CD4-positive, CD25-positive, alpha-beta regulatory T cell (primary cell): ENCODE results near the gene PDZD8. TPM values are rescaled to one million over a fixed set of nuclear protein-coding genes. Genes with fewer than 3 reads are reported as not detected.
"Not testable (repeated sequence)": the region's sequence is repeated elsewhere in the genome, so short reads cannot be mapped to it uniquely, and the experiment has no call there.

Source experiments
- ATAC-seq, 2 donors: fragments of 150-1000 bp; cut with Tn5 transposase; one replicate each; pipeline ENCODE4 v1.10.0; 2021; ENCODE audit warnings: low read depth in 2 of 2, moderate number of reproducible peaks in 2 of 2, moderate library complexity in 1 of 2
- DNase-seq, 3 donors: peaks; one replicate each; pipeline versions ENCODE4 v3.0.0 to v3.0.0-alpha.2; 2012 to 2022; ENCODE audit warnings: mixed read lengths in 1 of 3
- H3K27ac ChIP-seq: one replicate; pipeline ENCODE4 v1.7.0; 2013; ENCODE audit warnings: mild to moderate bottlenecking, low read length; ENCODE audit not compliant: insufficient read depth, poor library complexity, severe bottlenecking
- H3K27me3 ChIP-seq: one replicate; pipeline ENCODE4 v1.7.0; 2013; ENCODE audit warnings: low read length; ENCODE audit not compliant: control insufficient read depth, insufficient read depth
- H3K36me3 ChIP-seq: one replicate; pipeline ENCODE4 v1.7.0; 2013; ENCODE audit warnings: mild to moderate bottlenecking, low read length, moderate library complexity; ENCODE audit not compliant: control insufficient read depth, insufficient read depth
- H3K4me1 ChIP-seq: 2 replicates; pipeline ENCODE4 v1.7.0; 2013; ENCODE audit warnings: mild to moderate bottlenecking, low read length; ENCODE audit not compliant: insufficient read depth, control insufficient read depth, poor library complexity, severe bottlenecking
- H3K4me3 ChIP-seq: one replicate; pipeline ENCODE4 v1.7.0; 2013; ENCODE audit warnings: low read depth, mild to moderate bottlenecking, low read length, moderate library complexity
- H3K9me3 ChIP-seq, 2 experiments: 1 replicate in 1 of 2; 2 replicates in 1 of 2; pipeline ENCODE4 v1.7.0; 2013; ENCODE audit warnings: low read length in 2 of 2, mild to moderate bottlenecking in 1 of 2, moderate library complexity in 1 of 2; ENCODE audit not compliant: control insufficient read depth in 2 of 2
- H3K27ac Mint-ChIP-seq, 3 donors: one replicate each; pipeline ENCODE4 v1.8.0; 2020 to 2022; ENCODE audit warnings: mild to moderate bottlenecking in 3 of 3, mixed read lengths in 3 of 3, moderate library complexity in 2 of 3
- H3K27me3 Mint-ChIP-seq: one replicate; pipeline ENCODE4 v1.8.0; 2022; ENCODE audit warnings: mild to moderate bottlenecking, mixed read lengths
- H3K36me3 Mint-ChIP-seq: one replicate; pipeline ENCODE4 v1.8.0; 2020; ENCODE audit warnings: mixed read lengths
- H3K4me1 Mint-ChIP-seq, 4 donors: one replicate each; pipeline ENCODE4 v1.8.0; 2020 to 2022; ENCODE audit warnings: mixed read lengths in 4 of 4, mild to moderate bottlenecking in 1 of 4
- H3K4me3 Mint-ChIP-seq, 4 donors: one replicate each; pipeline ENCODE4 v1.8.0; 2020 to 2022; ENCODE audit warnings: mild to moderate bottlenecking in 4 of 4, mixed read lengths in 4 of 4, moderate library complexity in 3 of 4
- H3K9me3 Mint-ChIP-seq, 7 donors: one replicate each; pipeline ENCODE4 v1.8.0; 2020 to 2022; ENCODE audit warnings: mixed read lengths in 7 of 7, mild to moderate bottlenecking in 3 of 7, moderate library complexity in 2 of 7
- polyA plus RNA-seq, 4 donors: library from polyadenylated mRNA; unstranded; fragments of 300-500 nt; fragmentation: Illumina TruSeq; gene quantifications; one replicate each; pipeline ENCODE4 v1.2.3, GENCODE V29; 2021
- total RNA-seq: library from RNA; stranded (reverse); gene quantifications from one replicate; pipeline ENCODE4 v1.2.3, GENCODE V29; 2022

PDZD8 gene
- total and polyA plus RNA-seq, 5 donors from 2014 or later = 3.1 to 30.4 (median 8.4) TPM

DNA sequence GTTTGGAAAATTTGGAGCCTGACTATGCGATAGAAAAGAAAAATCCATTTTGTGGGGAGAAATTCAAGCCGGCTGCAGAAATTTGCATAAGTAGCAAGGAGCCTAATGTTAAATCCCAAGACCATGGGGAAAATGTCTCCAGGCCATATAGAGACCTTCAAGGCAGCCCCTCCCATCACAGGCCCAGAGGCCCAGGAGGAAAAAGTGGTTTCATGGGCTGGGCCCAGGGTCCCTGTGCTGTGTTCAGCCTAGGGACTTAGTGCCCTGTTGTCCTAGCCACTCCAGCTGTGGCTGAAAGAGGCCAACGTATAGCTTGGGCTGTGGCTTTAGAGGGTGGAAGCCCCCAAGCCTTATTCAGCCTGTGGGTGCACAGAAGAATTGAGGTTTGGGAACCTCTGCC lies 71.8 kb downstream of the PDZD8 start:
- peaks cover 24% of the 10 kb centered on the region for H3K36me3 Mint-ChIP-seq
- H3K9me3 ChIP-seq, H3K4me1 Mint-ChIP-seq, H3K27me3 Mint-ChIP-seq, H3K27me3 ChIP-seq, ATAC-seq, H3K36me3 ChIP-seq, H3K4me3 Mint-ChIP-seq, H3K4me3 ChIP-seq, DNase-seq, H3K4me1 ChIP-seq, H3K27ac Mint-ChIP-seq, H3K27ac ChIP-seq: not testable (repeated sequence)
- peaks cover 0 to 13% (median 3%) of the 10 kb centered on the region in 7 donors for H3K9me3 Mint-ChIP-seq

DNA sequence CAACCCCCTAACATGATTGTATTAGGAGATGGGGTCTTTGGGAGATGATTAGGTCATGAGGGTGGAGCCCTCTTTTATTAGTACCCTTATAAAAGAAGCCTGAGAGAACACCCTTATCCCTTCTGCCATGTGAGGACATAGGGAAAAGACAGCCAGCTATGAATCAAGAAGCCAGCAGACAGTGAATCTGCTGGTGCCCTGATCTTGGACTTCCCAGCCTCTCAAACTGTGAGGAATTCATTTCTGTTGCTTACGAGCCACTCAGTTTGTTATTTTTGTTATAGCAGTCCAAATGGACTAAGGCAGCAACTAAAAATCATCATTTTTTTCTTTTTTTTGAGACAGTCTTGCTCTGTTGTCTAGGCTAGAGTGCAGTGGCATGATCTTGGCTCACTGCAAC lies 74.6 kb downstream of the PDZD8 start:
- ATAC-seq = no peak
- no peaks in the 10 kb centered on the region for H3K27me3 Mint-ChIP-seq

DNA sequence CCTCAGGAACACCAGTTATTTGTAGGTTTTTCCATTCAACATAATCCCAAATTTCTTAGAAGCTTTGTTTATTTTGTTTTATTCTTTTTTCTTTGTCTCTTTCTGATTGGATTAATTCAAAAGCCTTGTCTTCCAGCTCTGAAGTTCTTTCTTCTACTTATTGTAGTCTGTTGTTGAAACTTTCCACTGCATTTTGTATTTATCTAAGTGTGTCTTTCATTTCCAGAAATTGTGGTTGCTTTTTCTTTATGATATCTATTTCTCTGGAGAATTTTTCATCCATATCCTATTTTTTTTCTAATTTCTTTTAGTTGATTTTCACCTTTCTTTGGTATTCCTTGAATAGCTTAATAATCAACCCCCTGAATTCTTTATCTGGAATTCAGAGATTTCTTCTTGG lies 75.8 kb downstream of the PDZD8 start:
- Histone ChIP-seq H3K4me3 (no peak overlapping the region), H3K27ac (no peak overlapping the region), H3K9me3 (no peaks in the 10 kb centered on the region), H3K36me3 (no peaks in the 10 kb centered on the region), H3K4me1 (no peaks in the 10 kb centered on the region), H3K27me3 (no peaks in the 10 kb centered on the region)
- DNase-seq = no peak
- H3K4me3 Mint-ChIP-seq = no peak overlapping the region
- H3K9me3 Mint-ChIP-seq = peaks cover 0 to 13% (median 3%) of the 10 kb centered on the region in 7 donors
- peaks cover 27% of the 10 kb centered on the region for H3K36me3 Mint-ChIP-seq
- H3K4me1 Mint-ChIP-seq = peaks cover 0 to 18% (median 11%) of the 10 kb centered on the region in 4 donors
- H3K27me3 Mint-ChIP-seq = no peaks in the 10 kb centered on the region
- H3K27ac Mint-ChIP-seq = no peak overlapping the region
- ATAC-seq = no peak

More for the DNA sequence above, 74.6 kb downstream of the PDZD8 start:
- Histone ChIP-seq H3K4me3 (no peak overlapping the region), H3K9me3 (no peaks in the 10 kb centered on the region), H3K27ac (no peak overlapping the region), H3K4me1 (no peaks in the 10 kb centered on the region), H3K36me3 (peaks cover 5% of the 10 kb centered on the region), H3K27me3 (no peaks in the 10 kb centered on the region)
- peaks cover 0 to 13% (median 3%) of the 10 kb centered on the region in 7 donors for H3K9me3 Mint-ChIP-seq
- H3K4me3 Mint-ChIP-seq = no peak overlapping the region
- H3K4me1 Mint-ChIP-seq = peaks cover 0 to 11% (median 9%) of the 10 kb centered on the region in 4 donors
- H3K36me3 Mint-ChIP-seq = peaks cover 24% of the 10 kb centered on the region
- H3K27ac Mint-ChIP-seq = no peak overlapping the region
- no peak for DNase-seq

DNA sequence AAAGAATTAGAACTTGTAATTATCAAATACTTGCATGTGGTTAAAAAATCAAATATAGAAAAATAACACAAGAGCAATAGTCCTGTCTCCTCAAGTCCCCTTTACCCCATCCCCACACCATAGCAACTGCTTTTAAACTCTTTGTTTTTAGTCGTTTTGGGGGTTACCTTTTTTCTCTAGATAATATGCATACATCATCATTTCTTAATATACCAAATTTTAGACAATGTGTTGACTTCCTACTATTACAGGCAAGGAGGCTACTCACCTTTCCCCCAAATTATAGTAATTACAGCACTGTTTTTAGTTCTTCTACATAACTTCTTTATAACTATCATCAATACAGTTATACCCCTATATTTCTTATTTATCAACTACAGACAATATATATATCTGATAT lies 77.0 kb downstream of the PDZD8 start:
- Mint-ChIP-seq H3K27ac (no peak overlapping the region), H3K4me3 (no peak overlapping the region), H3K27me3 (no peaks in the 10 kb centered on the region), H3K36me3 (peaks cover 19% of the 10 kb centered on the region), H3K9me3 (peaks cover 0 to 13% (median 3%) of the 10 kb centered on the region in 7 donors), H3K4me1 (peaks cover 5 to 23% (median 18%) of the 10 kb centered on the region in 4 donors)
- ATAC-seq (no peak), DNase-seq (no peak)
- H3K4me3 ChIP-seq = no peak overlapping the region
- no peak overlapping the region for H3K27ac ChIP-seq
- H3K36me3 ChIP-seq = no peaks in the 10 kb centered on the region
- no peaks in the 10 kb centered on the region for H3K9me3 ChIP-seq
- no peaks in the 10 kb centered on the region for H3K4me1 ChIP-seq
- H3K27me3 ChIP-seq = no peaks in the 10 kb centered on the region

DNA sequence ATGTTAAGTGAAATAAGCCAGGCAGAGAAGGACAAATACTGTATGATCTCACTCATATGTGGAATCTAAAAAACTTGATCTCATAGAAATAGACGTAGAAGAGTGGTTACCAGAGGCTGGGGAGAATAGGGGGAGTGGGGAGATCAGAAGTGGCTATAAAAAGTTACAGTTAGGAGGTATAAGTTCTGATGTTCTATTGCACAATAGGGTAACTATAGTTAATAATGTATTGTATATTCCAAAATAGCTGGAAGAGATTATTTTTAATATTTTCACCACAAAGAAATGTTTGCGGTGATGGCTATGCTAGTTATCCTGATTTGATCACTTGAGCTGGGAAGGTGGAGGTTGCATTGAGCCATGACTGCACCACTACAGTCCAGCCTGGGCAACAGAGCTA lies 80.5 kb downstream of the PDZD8 start:
- no peak for DNase-seq
- no peak for ATAC-seq
- H3K27me3 Mint-ChIP-seq = no peaks in the 10 kb centered on the region
- no peak overlapping the region for H3K4me3 Mint-ChIP-seq
- H3K27ac Mint-ChIP-seq = no peak overlapping the region
- Histone ChIP-seq H3K36me3 (peaks cover 3% of the 10 kb centered on the region), H3K9me3 (no peaks in the 10 kb centered on the region), H3K27ac (no peak overlapping the region), H3K4me3 (no peak overlapping the region), H3K27me3 (no peaks in the 10 kb centered on the region), H3K4me1 (no peaks in the 10 kb centered on the region)
- H3K4me1 Mint-ChIP-seq = peaks cover 5 to 26% (median 21%) of the 10 kb centered on the region in 4 donors
- H3K9me3 Mint-ChIP-seq = peaks cover 0 to 5% (median 0%) of the 10 kb centered on the region in 7 donors
- H3K36me3 Mint-ChIP-seq = peaks cover 6% of the 10 kb centered on the region

DNA sequence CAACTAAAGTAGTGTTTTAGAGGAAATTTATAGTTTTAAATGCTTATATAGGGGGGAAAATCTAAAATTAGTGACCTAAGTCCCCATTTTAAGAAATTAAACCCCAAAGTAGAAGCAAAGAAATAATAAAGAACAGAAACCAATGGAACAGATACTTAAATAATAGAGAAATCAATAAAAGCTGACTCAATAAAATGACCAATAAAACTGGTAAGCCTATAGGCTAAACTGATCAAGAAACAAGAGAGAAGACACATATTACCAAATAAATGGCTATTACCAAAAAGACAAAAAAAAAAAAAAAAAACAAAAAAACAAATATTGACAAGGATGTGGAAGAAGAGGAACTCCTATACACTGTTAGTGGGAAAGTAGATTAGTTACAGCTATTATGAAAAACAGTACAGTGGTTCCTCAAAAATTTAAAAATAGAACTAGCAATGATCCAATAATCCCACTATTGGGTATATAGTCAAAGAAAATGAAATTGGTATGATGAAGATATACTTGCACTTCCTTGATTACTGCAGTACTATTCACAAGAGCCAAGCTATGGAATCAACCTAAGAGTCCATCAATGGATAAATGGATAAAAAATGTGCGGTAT lies 81.1 kb downstream of the PDZD8 start:
- Mint-ChIP-seq H3K27ac (no peak overlapping the region), H3K36me3 (peaks cover 10% of the 10 kb centered on the region), H3K9me3 (peaks cover 0 to 4% (median 0%) of the 10 kb centered on the region in 7 donors), H3K4me1 (peaks cover 5 to 26% (median 21%) of the 10 kb centered on the region in 4 donors), H3K4me3 (no peak overlapping the region), H3K27me3 (no peaks in the 10 kb centered on the region)
- no peaks in the 10 kb centered on the region for H3K27me3 ChIP-seq
- H3K4me1 ChIP-seq = no peaks in the 10 kb centered on the region
- no peak overlapping the region for H3K4me3 ChIP-seq
- H3K36me3 ChIP-seq = peaks cover 9% of the 10 kb centered on the region
- H3K9me3 ChIP-seq = no peaks in the 10 kb centered on the region
- ATAC-seq = no peak
- DNase-seq = no peak
- H3K27ac ChIP-seq = no peak overlapping the region

DNA sequence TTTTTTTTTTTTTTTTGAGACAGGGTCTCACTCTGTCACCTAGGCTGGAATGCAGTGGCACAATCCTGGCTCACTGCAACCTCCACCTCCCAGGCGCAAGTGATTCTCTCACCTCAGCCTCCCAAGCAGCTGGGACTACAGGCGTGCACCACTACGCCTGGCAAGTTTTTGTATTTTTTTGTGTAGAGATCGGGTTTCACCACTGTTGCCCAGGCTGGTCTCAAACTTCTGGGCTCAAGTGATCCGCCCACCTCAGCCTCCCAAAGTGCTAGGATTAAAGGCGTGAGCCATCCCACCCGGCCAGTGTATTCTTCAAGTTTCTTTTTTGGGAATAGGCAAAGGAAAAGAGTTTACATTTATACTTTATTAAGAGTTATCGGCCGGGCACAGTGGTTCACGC lies 84.4 kb downstream of the PDZD8 start:
- peaks cover 13% of the 10 kb centered on the region for H3K36me3 ChIP-seq
- DNase-seq, H3K4me3 ChIP-seq, H3K9me3 Mint-ChIP-seq, H3K9me3 ChIP-seq, H3K27me3 ChIP-seq, H3K27me3 Mint-ChIP-seq, H3K4me1 ChIP-seq, H3K27ac Mint-ChIP-seq, H3K27ac ChIP-seq, ATAC-seq, H3K4me3 Mint-ChIP-seq: not testable (repeated sequence)
- Mint-ChIP-seq H3K4me1 (peaks cover 5 to 17% (median 12%) of the 10 kb centered on the region in 4 donors), H3K36me3 (peaks cover 10% of the 10 kb centered on the region)
